HepG2 (cell line): ENCODE data around the gene WBP1. TPM values are rescaled to one million over a fixed set of nuclear protein-coding genes. Genes with fewer than 3 reads are reported as not detected.
A peak's percentile ranks its signal among the peaks of the same experiment; 100 is the strongest.

Experiments
- CC2D1A ChIP-seq: sonication (generic); formaldehyde crosslinking; IDR thresholded peaks from 2 replicates; pipeline ENCODE4 v1.8.1; 2023; ENCODE audit warnings: mild to moderate bottlenecking, missing genetic modification reagents
- CHD4 ChIP-seq: fragments of 200-600 bp; sonication (generic); IDR thresholded peaks from 2 replicates; pipeline ENCODE4 v1.7.0; 2017; ENCODE audit warnings: mild to moderate bottlenecking, low read length, borderline replicate concordance
- ETV5 ChIP-seq: IDR thresholded peaks from 2 replicates; pipeline ENCODE4 v1.6.1; 2018; ENCODE audit warnings: missing biosample characterization, missing genetic modification reagents, inconsistent platforms, borderline replicate concordance
- GATA4 ChIP-seq: sonication (generic); IDR thresholded peaks from 2 replicates; pipeline ENCODE4 v1.6.1; 2016; ENCODE audit warnings: antibody characterized with exemption, low read depth, borderline replicate concordance
- HDAC1 ChIP-seq: sonication (generic); formaldehyde crosslinking; IDR thresholded peaks from 2 replicates; pipeline ENCODE4 v1.5.1; 2020; ENCODE audit warnings: mild to moderate bottlenecking, missing genetic modification reagents
- HOXD1 ChIP-seq: sonication (generic); formaldehyde crosslinking; IDR thresholded peaks from 2 replicates; pipeline ENCODE4 v1.5.0; 2020; ENCODE audit warnings: missing genetic modification reagents
- MEIS1 ChIP-seq: sonication (generic); formaldehyde crosslinking; IDR thresholded peaks from 2 replicates; pipeline ENCODE4 v1.9.0; 2021; ENCODE audit warnings: mild to moderate bottlenecking, missing genetic modification reagents, moderate library complexity, borderline replicate concordance
- MIER3 ChIP-seq: IDR thresholded peaks from 2 replicates; pipeline ENCODE4 v1.6.1; 2016; ENCODE audit warnings: missing compliant biosample characterization, borderline replicate concordance
- MIXL1 ChIP-seq: IDR thresholded peaks from 2 replicates; pipeline ENCODE4 v1.6.1; 2016
- SMAD3 ChIP-seq: sonication (generic); formaldehyde crosslinking; IDR thresholded peaks from 2 replicates; pipeline ENCODE4 v1.4.0; 2020; ENCODE audit warnings: missing genetic modification reagents
- SOX5 ChIP-seq: IDR thresholded peaks from 2 replicates; pipeline ENCODE4 v1.6.1; 2016; ENCODE audit warnings: borderline replicate concordance
- SRSF4 ChIP-seq: fragments of 200-400 bp; formaldehyde crosslinking; IDR thresholded peaks from one replicate; pipeline ENCODE4 v1.6.1; 2018; ENCODE audit warnings: mild to moderate bottlenecking, low read depth, low read length, moderate library complexity; ENCODE audit not compliant: poor library complexity, severe bottlenecking
- TRIM24 ChIP-seq: sonication (generic); formaldehyde crosslinking; IDR thresholded peaks from 2 replicates; pipeline ENCODE4 v1.8.0; 2022; ENCODE audit warnings: mild to moderate bottlenecking, missing genetic modification reagents
- ZBTB1 ChIP-seq: sonication (generic); formaldehyde crosslinking; IDR thresholded peaks from 2 replicates; pipeline ENCODE4 v1.4.0; 2020; ENCODE audit warnings: missing genetic modification reagents, borderline replicate concordance
- ZFP62 ChIP-seq: sonication (generic); formaldehyde crosslinking; IDR thresholded peaks from 2 replicates; pipeline ENCODE4 v1.4.0; 2020; ENCODE audit warnings: missing genetic modification reagents
- ZNF253 ChIP-seq: sonication (generic); formaldehyde crosslinking; IDR thresholded peaks from 2 replicates; pipeline ENCODE4 v1.8.0; 2022; ENCODE audit warnings: mild to moderate bottlenecking, missing genetic modification reagents, borderline replicate concordance
- ZNF292 ChIP-seq: sonication (generic); formaldehyde crosslinking; IDR thresholded peaks from 2 replicates; pipeline ENCODE4 v1.8.1; 2022; ENCODE audit warnings: mild to moderate bottlenecking, low read depth, missing genetic modification reagents, borderline replicate concordance
- ZNF354B ChIP-seq: sonication (generic); formaldehyde crosslinking; IDR thresholded peaks from 2 replicates; pipeline ENCODE4 v1.8.0; 2022; ENCODE audit warnings: mild to moderate bottlenecking, missing genetic modification reagents
- ZNF564 ChIP-seq: sonication (generic); formaldehyde crosslinking; IDR thresholded peaks from 2 replicates; pipeline ENCODE4 v1.8.1; 2023; ENCODE audit warnings: mild to moderate bottlenecking, missing genetic modification reagents
- ZNF75D ChIP-seq: sonication (generic); formaldehyde crosslinking; IDR thresholded peaks from 2 replicates; pipeline ENCODE4 v1.8.1; 2023; ENCODE audit warnings: missing genetic modification reagents, mild to moderate bottlenecking, borderline replicate concordance
- ZNF850 ChIP-seq: sonication (generic); formaldehyde crosslinking; conservative IDR thresholded peaks from 2 replicates; pipeline ENCODE4 v1.9.0; 2021; ENCODE audit warnings: mild to moderate bottlenecking, missing genetic modification reagents
- ZSCAN12 ChIP-seq: sonication (generic); formaldehyde crosslinking; IDR thresholded peaks from 2 replicates; pipeline ENCODE4 v1.9.0; 2021; ENCODE audit warnings: mild to moderate bottlenecking, missing genetic modification reagents
- polyA plus RNA-seq, 8 experiments: library from polyadenylated mRNA; depleted of rRNA in 3 of 8; stranded (reverse) in 7 of 8; unstranded in 1 of 8; fragments of >200 nt; fragmentation: Illumina TruSeq in 4 of 8; extraction: Trizol in 4 of 8; gene quantifications; 2 replicates each; pipeline versions ENCODE4 v1.2.1 to v1.2.3, GENCODE V29; 2011 to 2016; ENCODE audit warnings: low read depth in 4 of 8, missing spikeins in 1 of 8, mixed read lengths in 1 of 8; ENCODE audit not compliant: insufficient read depth in 1 of 8
- total RNA-seq, 5 experiments: library from RNA; depleted of rRNA; stranded (reverse); fragments of >200 nt; fragmentation: Illumina TruSeq; extraction: Trizol; gene quantifications; 2 replicates each; pipeline ENCODE4 v1.2.3, GENCODE V29; 2016; ENCODE audit warnings: low read depth in 1 of 5
- TF ChIP-seq, protein P1 (sequence below): sonication (generic); formaldehyde crosslinking; IDR thresholded peaks from 2 replicates; pipeline ENCODE4 v1.8.0; 2022; ENCODE audit warnings: mild to moderate bottlenecking, missing genetic modification reagents

The WBP1 gene
- total and polyA plus RNA-seq, 2 of the 13 experiments (the other 11 are each of a cell fraction or from before 2014, with no cell fraction given): 38.8 to 85.7 TPM

DNA sequence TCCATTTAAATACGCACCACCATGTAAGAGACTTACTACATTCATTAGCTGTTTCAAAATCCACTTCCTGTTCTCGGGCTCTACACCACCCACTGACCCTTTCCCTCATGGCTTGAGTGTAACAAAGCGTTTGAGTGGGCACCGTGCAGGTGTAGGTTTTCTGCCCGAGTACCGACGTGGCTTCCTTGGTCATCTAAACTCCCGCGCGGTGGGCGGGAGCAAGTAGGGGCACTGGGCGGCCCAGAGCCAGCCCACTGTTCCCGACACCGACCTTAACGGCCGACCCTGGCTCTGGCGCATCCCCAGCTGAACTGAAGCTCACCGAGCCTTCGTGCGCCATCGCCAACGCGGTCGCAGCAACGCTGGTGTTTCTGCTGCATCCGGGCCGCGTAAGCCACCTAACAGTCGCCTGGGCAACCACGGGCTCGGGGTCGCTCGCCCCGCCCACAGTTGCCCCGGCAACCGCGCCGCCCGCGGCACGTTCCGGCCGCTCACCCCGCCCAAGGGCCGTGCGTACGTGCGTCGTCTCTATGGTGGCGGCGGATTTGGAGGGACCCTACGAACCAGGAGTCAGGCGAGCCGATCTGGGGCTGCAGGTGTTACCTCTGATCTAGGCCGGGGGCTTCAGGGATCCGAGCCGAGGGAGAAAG is 36.9 kb upstream of the WBP1 start, which contains the start of the genes C2orf81 and WDR54 (continued):
- TF ChIP-seq MEIS1 (CRISPR knock-in tag): 0 out of 2 replicates have a peak, but pooled peaks have one; percentile 50
- TF ChIP-seq ZNF564 (CRISPR knock-in tag): no peak
- peak; percentile 86; the same call in 1 of the 2 replicates for TF ChIP-seq ZNF253 (CRISPR knock-in tag)
- peak; percentile 19; the same call in 1 of the 2 replicates for TF ChIP-seq ZNF292 (CRISPR knock-in tag)
- TF ChIP-seq ZNF354B: no peak
- TF ChIP-seq CHD4: no peak
- TF ChIP-seq MIXL1 (CRISPR knock-in tag): no peak
- peak; percentile 82 for TF ChIP-seq ETV5 (CRISPR knock-in tag)
- no peak for TF ChIP-seq SMAD3 (CRISPR knock-in tag)
- TF ChIP-seq ZFP62: no peak
- TF ChIP-seq ZSCAN12: no peak
- no peak for TF ChIP-seq ZNF850 (CRISPR knock-in tag)
- no peak for TF ChIP-seq CC2D1A (CRISPR knock-in tag)
- TF ChIP-seq HOXD1 (CRISPR knock-in tag): peak; percentile 69; the same call in 1 of the 2 replicates
- no peak for TF ChIP-seq GATA4
- no peak for TF ChIP-seq SOX5 (CRISPR knock-in tag)
- no peak for TF ChIP-seq ZBTB1 (CRISPR knock-in tag)
- no peak for TF ChIP-seq TRIM24
- TF ChIP-seq HDAC1 (CRISPR knock-in tag): peak; percentile 97
- TF ChIP-seq SRSF4: no peak
- no peak for TF ChIP-seq MIER3 (CRISPR knock-in tag)
- TF ChIP-seq, protein P1, sequence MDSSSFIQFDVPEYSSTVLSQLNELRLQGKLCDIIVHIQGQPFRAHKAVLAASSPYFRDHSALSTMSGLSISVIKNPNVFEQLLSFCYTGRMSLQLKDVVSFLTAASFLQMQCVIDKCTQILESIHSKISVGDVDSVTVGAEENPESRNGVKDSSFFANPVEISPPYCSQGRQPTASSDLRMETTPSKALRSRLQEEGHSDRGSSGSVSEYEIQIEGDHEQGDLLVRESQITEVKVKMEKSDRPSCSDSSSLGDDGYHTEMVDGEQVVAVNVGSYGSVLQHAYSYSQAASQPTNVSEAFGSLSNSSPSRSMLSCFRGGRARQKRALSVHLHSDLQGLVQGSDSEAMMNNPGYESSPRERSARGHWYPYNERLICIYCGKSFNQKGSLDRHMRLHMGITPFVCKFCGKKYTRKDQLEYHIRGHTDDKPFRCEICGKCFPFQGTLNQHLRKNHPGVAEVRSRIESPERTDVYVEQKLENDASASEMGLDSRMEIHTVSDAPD (CRISPR knock-in tag): no peak
- no peak for TF ChIP-seq ZNF75D (CRISPR knock-in tag)
